Occipital lobe (tissue), 2 donors: Measurements from ENCODE around the gene SYNE2. TPM values are rescaled to one million over a fixed set of nuclear protein-coding genes. Genes with fewer than 3 reads are reported as not detected.
"Not testable (repeated sequence)": the region's sequence is repeated elsewhere in the genome, so short reads cannot be mapped to it uniquely, and the experiment has no call there.

Experiments
- DNase-seq: peaks from one replicate; lab custom pipeline; 2025; lab: John Stamatoyannopoulos, UW
- total RNA-seq: library from RNA; depleted of rRNA; stranded (reverse); fragments of >200 nt; gene quantifications from one replicate; pipeline ENCODE4 v1.2.3, GENCODE V29; 2014

SYNE2 gene
- total RNA-seq, 1 donor from 2014 or later = 94.8 TPM

GRCh38 chr14:64025479-64025878, 172.7 kb downstream of the SYNE2 start:
- no peak for DNase-seq

GRCh38 chr14:64026600-64026999, 173.8 kb downstream of the SYNE2 start:
- DNase-seq = no peak

- no peak for DNase-seq
Observed at GRCh38 chr14:64035143-64035542, 182.3 kb downstream of the SYNE2 start.

- DNase-seq = not testable (repeated sequence)
Observed at GRCh38 chr14:64037869-64038745, 185.3 kb downstream of the SYNE2 start.

- DNase-seq = no peak
Observed at GRCh38 chr14:64038841-64039542, 186.2 kb downstream of the SYNE2 start.

- no peak for DNase-seq
Observed at GRCh38 chr14:64040044-64040443, 187.2 kb downstream of the SYNE2 start.

GRCh38 chr14:64043296-64043695, 190.5 kb downstream of the SYNE2 start:
- not testable (repeated sequence) for DNase-seq

- DNase-seq = no peak
Observed at GRCh38 chr14:64045091-64045490, 192.3 kb downstream of the SYNE2 start.

- no peak for DNase-seq
Observed at GRCh38 chr14:64049616-64050381, 197.0 kb downstream of the SYNE2 start.

- no peak for DNase-seq
Observed at GRCh38 chr14:64053694-64054669, 201.2 kb downstream of the SYNE2 start.

GRCh38 chr14:64059454-64060198, 206.8 kb downstream of the SYNE2 start:
- no peak for DNase-seq

- no peak for DNase-seq
Observed at GRCh38 chr14:64060199-64060545, 207.4 kb downstream of the SYNE2 start.

- no peak for DNase-seq
Observed at GRCh38 chr14:64060648-64061096, 207.9 kb downstream of the SYNE2 start.

- DNase-seq = no peak
Observed at GRCh38 chr14:64061115-64061514, 208.3 kb downstream of the SYNE2 start.

GRCh38 chr14:64061706-64062105, 208.9 kb downstream of the SYNE2 start:
- no peak for DNase-seq

- no peak for DNase-seq
Observed at GRCh38 chr14:64062381-64063115, 209.7 kb downstream of the SYNE2 start.

- no peak for DNase-seq
Observed at GRCh38 chr14:64064447-64064846, 211.6 kb downstream of the SYNE2 start.

GRCh38 chr14:64069634-64070359, 217.0 kb downstream of the SYNE2 start:
- no peak for DNase-seq
